Smooth muscle cell (in vitro differentiated cells): ENCODE measurements around the gene BIN2. TPM values are rescaled to one million over a fixed set of nuclear protein-coding genes. Genes with fewer than 3 reads are reported as not detected.

Experiments used
- DNase-seq: peaks from one replicate; lab custom pipeline; 2025; ENCODE audit not compliant: unreplicated experiment; lab: John Stamatoyannopoulos, UW
- H2AFZ ChIP-seq: fragments of 200-600 bp; sonication (generic); 2 replicates; pipeline ENCODE4 v1.6.0; 2016; ENCODE audit warnings: antibody characterized with exemption, low read depth, mild to moderate bottlenecking
- H3F3A ChIP-seq: fragments of 200-600 bp; sonication (generic); 2 replicates; pipeline ENCODE4 v1.6.0; 2017; ENCODE audit warnings: antibody characterized with exemption, low read depth
- H3K27ac ChIP-seq: fragments of 200-600 bp; sonication (generic); 2 replicates; pipeline ENCODE4 v1.5.1; 2016; ENCODE audit warnings: low read depth, mild to moderate bottlenecking
- H3K27me3 ChIP-seq: fragments of 200-600 bp; sonication (generic); 2 replicates; pipeline ENCODE4 v1.6.1; 2016; ENCODE audit warnings: low read depth, mild to moderate bottlenecking
- H3K36me3 ChIP-seq: fragments of 200-600 bp; sonication (generic); 2 replicates; pipeline ENCODE4 v1.5.1; 2016; ENCODE audit warnings: low read depth
- H3K4me1 ChIP-seq: fragments of 200-600 bp; sonication (generic); 2 replicates; pipeline ENCODE4 v1.5.1; 2016; ENCODE audit warnings: low read depth
- H3K4me2 ChIP-seq: fragments of 200-600 bp; sonication (generic); 2 replicates; pipeline ENCODE4 v1.6.0; 2016; ENCODE audit warnings: mild to moderate bottlenecking
- H3K4me3 ChIP-seq: fragments of 200-600 bp; sonication (generic); 2 replicates; pipeline ENCODE4 v1.5.1; 2016; ENCODE audit warnings: mild to moderate bottlenecking
- H3K79me2 ChIP-seq: fragments of 200-600 bp; sonication (generic); 2 replicates; pipeline ENCODE4 v1.6.0; 2016; ENCODE audit warnings: low read depth, mild to moderate bottlenecking
- H3K9ac ChIP-seq: fragments of 200-600 bp; sonication (generic); 2 replicates; pipeline ENCODE4 v1.6.0; 2016; ENCODE audit warnings: low read depth
- H3K9me3 ChIP-seq: fragments of 200-600 bp; sonication (generic); replicated peaks from 2 replicates; pipeline ENCODE4 v1.5.1; 2016; ENCODE audit warnings: low read depth
- H4K20me1 ChIP-seq: fragments of 200-600 bp; sonication (generic); 2 replicates; pipeline ENCODE4 v1.6.0; 2016; ENCODE audit warnings: low read depth
- CTCF ChIP-seq: fragments of 200-600 bp; sonication (generic); IDR thresholded peaks from 2 replicates; pipeline ENCODE4 v1.5.1; 2017; ENCODE audit warnings: borderline replicate concordance, mild to moderate bottlenecking, antibody characterized with exemption; ENCODE audit not compliant: insufficient read depth, poor library complexity, severe bottlenecking
- WGBS: methylation state at CpG from one replicate; pipeline ENCODE4 v1.1.7; 2016; ENCODE audit warnings: low lambda C conversion rate; 5-methylcytosine and 5-hydroxymethylcytosine counted together
- polyA plus RNA-seq: library from polyadenylated mRNA; unstranded; fragments of >200 nt; fragmentation: Nextera tagmentation; extraction: Ambion mirVana; gene quantifications from 2 replicates; pipeline ENCODE4 v1.2.1, GENCODE V29; 2016
- total RNA-seq: library from RNA; depleted of rRNA; stranded (reverse); fragments of >200 nt; gene quantifications from 2 replicates; pipeline ENCODE4 v1.2.3, GENCODE V29; 2014

BIN2 gene
- total and polyA plus RNA-seq, 2 experiments from 2014 or later = not detected

- peak within 1 kb of the TSS; percentile 81 for H3K4me3 ChIP-seq
- H3K4me1 ChIP-seq = no peaks in the 10 kb centered on the region
- peak within 1 kb of the TSS; percentile 38 for H3K9ac ChIP-seq
- H3K36me3 ChIP-seq = no peaks in the 10 kb centered on the region
- H3K79me2 ChIP-seq = no peaks in the 10 kb centered on the region
- WGBS = 1% methylated on average over 64 of the region's 83 CpGs
- H3K9me3 ChIP-seq = no peaks in the 10 kb centered on the region
- peak within 1 kb of the TSS; percentile 89 for H2AFZ ChIP-seq
- DNase-seq = peak; percentile 21
- TF ChIP-seq CTCF = no peak
- H3K4me2 ChIP-seq = peak within 1 kb of the TSS; percentile 89
- H3K27ac ChIP-seq = peak within 1 kb of the TSS; percentile 38
- H3K27me3 ChIP-seq = no peaks in the 10 kb centered on the region
- no peaks in the 10 kb centered on the region for H3F3A ChIP-seq
- no peaks in the 10 kb centered on the region for H4K20me1 ChIP-seq
Measured at GRCh38 chr12:51270067-51270950, 53.7 kb downstream of the BIN2 start, which contains the start of gene SMAGP. TSS of gene SMAGP (minus strand) at chr12:51270415. CDS start at chr12:51269278, 1,137 bp downstream.

DNA sequence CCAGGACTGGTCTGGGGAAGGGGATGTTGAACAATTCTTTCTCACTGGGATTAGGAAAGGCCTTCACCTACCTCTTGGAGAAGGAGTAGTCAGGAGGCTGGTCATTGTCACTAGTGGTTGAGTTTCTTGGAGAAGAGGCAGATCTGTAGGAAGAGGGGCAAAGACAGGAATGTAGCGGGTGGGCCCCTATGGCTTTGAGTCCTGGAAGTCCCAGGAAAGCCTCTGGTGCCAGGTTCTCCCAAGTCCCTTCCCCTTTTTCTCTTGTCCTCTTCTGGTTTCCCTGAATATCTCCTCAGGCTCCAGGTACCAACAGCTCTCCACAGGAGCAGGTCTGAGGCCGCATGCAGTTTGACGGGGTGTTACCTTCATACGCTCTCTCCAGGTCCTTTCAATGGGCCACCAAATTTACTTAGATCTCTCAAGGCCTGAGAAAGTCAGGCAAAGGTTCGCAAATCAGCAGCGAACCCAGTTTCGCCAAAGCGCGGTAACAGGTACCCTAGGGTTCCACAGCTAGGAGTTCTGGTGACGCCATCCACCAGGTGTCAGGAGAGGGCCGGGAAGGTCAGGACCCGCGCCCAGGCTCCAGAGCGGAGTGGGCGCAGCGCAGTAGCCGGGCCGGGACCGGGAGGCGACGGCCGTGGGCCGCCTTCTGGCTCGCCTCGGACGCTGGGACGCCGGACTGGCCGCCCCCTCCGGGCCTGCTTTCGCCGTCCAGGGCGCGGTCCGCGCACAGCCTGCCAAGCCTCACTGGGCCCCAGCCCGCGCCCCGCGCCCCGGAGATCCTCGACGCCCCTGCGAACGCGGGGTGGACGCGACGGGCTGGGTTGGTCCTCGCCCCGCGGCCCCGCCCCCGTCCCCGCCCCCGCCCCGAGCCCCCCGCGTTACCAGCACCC lies 54.6 kb downstream of the BIN2 start:
- no peak overlapping the region for H3K27ac ChIP-seq
- DNase-seq = no peak
- no peaks in the 10 kb centered on the region for H3F3A ChIP-seq
- no peaks in the 10 kb centered on the region for H3K4me1 ChIP-seq
- H3K36me3 ChIP-seq = no peaks in the 10 kb centered on the region
- TF ChIP-seq CTCF = peak; percentile 25
- 19% methylated on average over 22 of the region's 59 CpGs for WGBS
- no peaks in the 10 kb centered on the region for H3K9me3 ChIP-seq
- H4K20me1 ChIP-seq = no peaks in the 10 kb centered on the region
- H3K27me3 ChIP-seq = no peaks in the 10 kb centered on the region
- H3K9ac ChIP-seq = no peak overlapping the region
- no peaks in the 10 kb centered on the region for H3K79me2 ChIP-seq
- H3K4me3 ChIP-seq = peak overlapping the region; percentile 81
- H3K4me2 ChIP-seq = peak overlapping the region; percentile 89
- no peak overlapping the region for H2AFZ ChIP-seq

GRCh38 chr12:51265024-51265423 lies 59.0 kb downstream of the BIN2 start:
- Histone ChIP-seq H3K9ac (no peak overlapping the region), H3F3A (no peaks in the 10 kb centered on the region), H3K4me3 (no peak overlapping the region), H3K4me1 (no peaks in the 10 kb centered on the region), H2AFZ (no peak overlapping the region), H3K27me3 (no peaks in the 10 kb centered on the region), H3K79me2 (no peaks in the 10 kb centered on the region), H3K4me2 (no peak overlapping the region), H3K36me3 (no peaks in the 10 kb centered on the region), H4K20me1 (no peaks in the 10 kb centered on the region), H3K27ac (no peak overlapping the region), H3K9me3 (no peaks in the 10 kb centered on the region)
- no peak for DNase-seq
- no peak for TF ChIP-seq CTCF
